OCI-M2 (cell line): ENCODE results near the gene TMEM135.
"Not testable (repeated sequence)": the region's sequence is repeated elsewhere in the genome, so short reads cannot be mapped to it uniquely, and the experiment has no call there.

ENCODE experiments used
- DNase-seq: peaks from one replicate; lab custom pipeline; 2025; ENCODE audit not compliant: unreplicated experiment; lab: John Stamatoyannopoulos, UW

TMEM135 gene

GRCh38 chr11:87020336-87020735 is 17.4 kb upstream of the TMEM135 start:
- no peak for DNase-seq

GRCh38 chr11:87020764-87021365 is 16.9 kb upstream of the TMEM135 start:
- no peak for DNase-seq

- no peak for DNase-seq
Observed at GRCh38 chr11:87022254-87022653, 15.5 kb upstream of the TMEM135 start.

- no peak for DNase-seq
Observed at GRCh38 chr11:87022738-87023137, 15.0 kb upstream of the TMEM135 start.

GRCh38 chr11:87026415-87026814 is 11.3 kb upstream of the TMEM135 start:
- DNase-seq = not testable (repeated sequence)

- DNase-seq = no peak
Observed at GRCh38 chr11:87030458-87031054, 7.2 kb upstream of the TMEM135 start.

- no peak for DNase-seq
Observed at GRCh38 chr11:87031433-87032170, 6.1 kb upstream of the TMEM135 start.

- no peak for DNase-seq
Observed at GRCh38 chr11:87033561-87033960, 4.2 kb upstream of the TMEM135 start.

GRCh38 chr11:87035976-87036583 is 1.7 kb upstream of the TMEM135 start:
- DNase-seq = peak; percentile 20

GRCh38 chr11:87036756-87037449 is 831 bp upstream of the TMEM135 start:
- peak; percentile 76 for DNase-seq

GRCh38 chr11:87038235-87038977 is 672 bp downstream of the TMEM135 start:
- no peak for DNase-seq

- no peak for DNase-seq
Observed at GRCh38 chr11:87039371-87039770, 1.6 kb downstream of the TMEM135 start.

- DNase-seq = no peak
Observed at GRCh38 chr11:87043894-87044293, 6.2 kb downstream of the TMEM135 start.

GRCh38 chr11:87046824-87047223 is 9.1 kb downstream of the TMEM135 start:
- DNase-seq = no peak

GRCh38 chr11:87056091-87056490 is 18.4 kb downstream of the TMEM135 start:
- no peak for DNase-seq

GRCh38 chr11:87057749-87058148 is 20.0 kb downstream of the TMEM135 start:
- DNase-seq = no peak

- DNase-seq = no peak
Observed at GRCh38 chr11:87059596-87060390, 22.1 kb downstream of the TMEM135 start.

GRCh38 chr11:87061766-87062165 is 24.0 kb downstream of the TMEM135 start:
- no peak for DNase-seq

GRCh38 chr11:87063982-87064381 is 26.2 kb downstream of the TMEM135 start:
- no peak for DNase-seq

- DNase-seq = no peak
Observed at GRCh38 chr11:87072787-87073186, 35.1 kb downstream of the TMEM135 start.
